Activated T-cell treated with anti-CD3 and anti-CD28 coated beads for 48 hours (primary cell): ENCODE data around the gene SNX11.

Source experiments
- DNase-seq: peaks from one replicate; pipeline ENCODE4 v3.0.0-alpha.2; 2020; ENCODE audit warnings: low read depth

The SNX11 gene

DNA sequence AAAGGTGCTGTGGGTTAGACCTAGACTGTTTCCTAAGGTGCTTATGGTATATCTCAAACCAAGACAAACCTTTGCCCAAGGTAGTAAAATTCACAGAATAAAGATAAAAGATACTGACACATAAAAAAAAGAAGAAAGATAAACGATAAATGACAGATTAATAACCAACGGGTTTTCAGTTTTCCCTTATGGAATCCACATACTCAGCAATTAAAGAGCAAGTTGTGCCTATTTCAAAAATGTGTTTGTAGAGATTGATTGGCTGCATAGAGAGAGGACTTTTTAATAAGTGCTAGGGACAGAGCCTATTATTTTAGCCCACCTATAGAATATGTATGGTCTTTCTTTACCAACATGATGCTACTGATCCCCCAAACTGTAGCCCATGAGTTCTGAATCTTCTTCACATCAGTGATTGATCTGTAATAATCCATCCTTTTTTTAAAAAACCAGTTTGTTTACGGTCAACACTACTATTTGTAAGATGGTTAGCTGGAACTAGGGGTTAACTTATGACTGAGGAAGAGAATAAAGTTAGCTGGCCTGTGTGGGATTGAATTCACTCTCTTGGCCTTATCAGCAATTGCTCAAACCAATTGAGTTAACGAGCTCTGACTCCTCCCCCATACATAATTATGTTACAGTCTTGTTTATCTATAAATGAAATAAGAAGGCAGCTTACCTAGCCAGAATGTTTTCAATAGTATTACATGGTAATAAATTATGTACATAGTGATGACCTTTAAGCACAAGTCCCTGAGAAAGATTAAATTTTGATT is 53.8 kb downstream of the SNX11 start:
- no peak for DNase-seq

DNA sequence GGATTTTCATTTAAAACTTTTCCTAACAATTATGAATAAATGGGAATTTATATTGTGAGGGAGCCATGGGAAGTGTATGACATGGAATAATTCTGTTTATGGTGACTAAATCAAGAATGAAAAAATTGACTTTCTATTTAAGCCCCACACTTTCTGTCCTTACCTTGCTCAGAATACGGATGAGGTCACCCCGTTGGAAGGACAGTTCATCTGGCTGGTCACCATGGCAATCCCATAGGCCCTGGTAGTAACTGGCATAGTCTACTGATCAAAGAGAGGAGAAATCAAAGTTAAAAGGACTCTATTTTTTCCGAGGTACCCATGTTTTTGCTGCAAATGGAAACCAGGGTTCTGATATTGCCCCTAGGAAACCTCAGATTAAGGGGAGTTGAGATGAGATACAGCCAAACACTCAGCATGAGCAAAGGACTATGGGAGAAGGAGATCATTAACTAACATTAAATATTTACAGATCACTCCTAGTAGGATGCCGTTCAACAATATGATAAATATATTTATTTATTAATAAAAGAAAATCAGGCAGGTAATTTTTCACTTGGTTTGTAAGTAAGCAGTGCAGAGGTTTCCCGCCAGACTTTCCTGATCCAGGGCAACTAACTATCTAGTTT is 54.9 kb downstream of the SNX11 start:
- no peak for DNase-seq

- no peak for DNase-seq
Observed at GRCh38 chr17:48162946-48163506, 55.5 kb downstream of the SNX11 start.

DNA sequence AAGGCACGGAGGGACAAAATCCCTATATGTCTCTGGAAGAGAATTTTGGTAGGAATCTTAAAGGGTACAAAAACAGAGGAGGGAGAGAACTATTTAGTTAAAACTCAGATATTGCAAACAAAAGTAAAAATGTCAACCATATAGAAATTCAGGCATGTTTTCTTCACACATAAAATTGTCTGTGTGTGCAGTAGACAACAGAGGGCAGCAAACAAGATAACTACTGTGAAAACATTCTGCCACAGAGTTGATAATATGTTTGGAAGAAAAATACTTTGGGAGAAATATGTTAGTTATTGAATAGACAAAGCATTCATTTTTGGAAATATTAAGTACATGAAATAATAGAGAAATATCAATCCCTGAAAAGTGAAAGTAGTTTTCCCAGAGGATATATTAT is 56.2 kb downstream of the SNX11 start:
- no peak for DNase-seq

DNA sequence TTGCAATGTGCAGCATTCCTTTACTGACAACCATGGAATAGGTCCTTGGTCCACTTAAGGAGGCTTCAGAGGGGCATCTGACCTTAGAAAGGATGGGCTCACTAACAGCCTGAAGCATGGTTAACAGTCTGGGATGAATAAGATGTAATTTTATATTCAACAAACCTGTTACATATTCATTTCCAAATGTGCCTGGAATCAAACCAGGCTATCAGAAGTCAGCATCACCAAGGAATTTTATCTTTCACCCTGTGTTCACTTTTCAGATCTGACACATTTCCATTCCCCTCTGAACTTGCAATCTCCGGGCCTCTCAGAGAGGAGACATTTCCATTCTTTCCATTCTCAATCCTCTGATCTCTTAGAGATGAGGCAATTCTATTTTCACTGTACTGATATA is 62.4 kb downstream of the SNX11 start:
- no peak for DNase-seq
